ENCODE data around the gene P2RX4.
"Not testable (repeated sequence)": the region's sequence is repeated elsewhere in the genome, so short reads cannot be mapped to it uniquely, and the experiment has no call there.

P2RX4 gene

DNA sequence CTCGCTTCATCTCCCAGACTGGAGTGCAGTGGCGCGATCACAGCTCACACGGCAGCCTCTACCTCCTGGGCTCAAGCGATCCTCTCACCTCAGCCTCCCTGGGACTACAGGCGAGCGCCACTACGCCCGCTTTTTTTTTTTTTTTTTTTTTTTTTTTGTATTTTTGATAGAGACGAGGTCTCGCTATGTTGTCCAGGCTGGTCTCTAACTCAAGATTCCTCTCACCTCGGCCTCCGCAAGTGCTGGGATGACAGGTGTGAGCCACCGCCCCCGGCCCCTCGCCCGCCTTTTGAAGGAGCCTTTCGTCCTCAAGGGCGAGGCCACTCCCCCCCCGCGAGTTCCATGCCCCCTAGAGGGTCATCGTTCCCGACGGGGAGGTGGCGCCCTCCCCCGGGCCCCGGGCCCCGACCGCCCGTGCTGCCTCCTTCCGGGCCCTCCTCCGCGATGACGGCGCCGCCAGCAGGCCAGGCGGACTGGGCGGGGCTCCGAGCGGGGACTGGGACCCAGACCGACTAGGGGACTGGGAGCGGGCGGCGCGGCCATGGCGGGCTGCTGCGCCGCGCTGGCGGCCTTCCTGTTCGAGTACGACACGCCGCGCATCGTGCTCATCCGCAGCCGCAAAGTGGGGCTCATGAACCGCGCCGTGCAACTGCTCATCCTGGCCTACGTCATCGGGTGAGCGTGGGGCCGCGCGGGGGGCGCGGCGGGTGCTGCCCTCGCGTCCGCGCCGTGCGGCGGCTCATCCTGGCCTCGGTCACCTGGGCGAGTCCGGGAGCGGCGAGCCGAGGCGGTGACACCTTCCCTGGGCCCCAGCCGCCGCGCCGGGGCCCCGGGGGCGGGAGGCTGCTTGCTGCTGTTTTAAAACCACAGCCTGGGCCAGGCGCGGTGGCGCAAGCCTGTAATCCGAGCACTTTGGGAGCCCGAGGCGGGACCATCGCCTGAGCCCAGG is at the start of gene P2RX4:
Gene P2RX4 (plus strand): TSS at position 506 of the 949 bp plus-strand sequence. CDS start 36 bp downstream, at position 542.
- DNase-seq = peak in 55 of 56 donors; percentile 21 to 92 (median 76)

- DNase-seq = no peak
These were observed 47.5 kb upstream of the P2RX4 start for GRCh38 chr12:121162384-121162783.

DNA sequence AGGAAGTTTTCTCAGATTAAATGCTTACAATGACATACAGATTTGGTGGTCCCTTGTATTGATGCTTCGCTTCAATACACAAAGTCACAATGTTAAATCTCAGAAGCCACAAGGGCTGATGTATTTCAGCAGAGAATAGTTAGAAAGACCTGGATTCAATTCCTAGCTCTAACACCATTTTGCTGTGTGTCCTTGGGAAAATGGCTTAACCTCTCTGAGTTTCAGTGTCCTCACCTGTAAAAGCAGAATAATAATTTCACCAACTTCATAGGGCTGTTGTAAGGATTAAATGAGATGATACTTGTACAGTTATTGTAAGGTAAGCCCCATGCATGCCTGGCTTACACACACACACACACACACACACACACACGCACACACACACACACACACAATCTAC is 46.9 kb upstream of the P2RX4 start:
- no peak for DNase-seq

DNA sequence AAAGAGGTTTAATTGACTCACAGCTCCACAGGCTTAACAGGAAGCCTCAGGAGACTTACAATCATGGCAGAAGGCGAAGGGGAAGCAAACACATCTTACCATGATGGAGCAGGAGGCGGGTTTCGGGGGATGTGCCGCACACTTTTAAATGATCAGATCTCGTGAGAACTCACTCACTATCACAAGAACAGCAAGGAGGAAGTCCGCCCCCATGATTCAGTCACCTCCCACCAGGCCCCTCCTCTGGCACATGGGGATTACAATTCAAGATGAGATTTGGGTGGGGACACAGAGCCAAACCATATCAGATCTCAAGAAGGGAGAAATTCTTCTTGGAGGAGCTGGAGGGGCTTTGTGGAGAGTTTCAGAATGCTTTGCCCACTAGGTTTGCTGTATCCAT is 45.1 kb upstream of the P2RX4 start:
- DNase-seq = not testable (repeated sequence)

- DNase-seq = no peak
These were observed 44.6 kb upstream of the P2RX4 start for GRCh38 chr12:121165316-121165715.

GRCh38 chr12:121166356-121166755 is 43.6 kb upstream of the P2RX4 start:
- DNase-seq = no peak

GRCh38 chr12:121167232-121167820 is 42.6 kb upstream of the P2RX4 start:
- no peak for DNase-seq

DNA sequence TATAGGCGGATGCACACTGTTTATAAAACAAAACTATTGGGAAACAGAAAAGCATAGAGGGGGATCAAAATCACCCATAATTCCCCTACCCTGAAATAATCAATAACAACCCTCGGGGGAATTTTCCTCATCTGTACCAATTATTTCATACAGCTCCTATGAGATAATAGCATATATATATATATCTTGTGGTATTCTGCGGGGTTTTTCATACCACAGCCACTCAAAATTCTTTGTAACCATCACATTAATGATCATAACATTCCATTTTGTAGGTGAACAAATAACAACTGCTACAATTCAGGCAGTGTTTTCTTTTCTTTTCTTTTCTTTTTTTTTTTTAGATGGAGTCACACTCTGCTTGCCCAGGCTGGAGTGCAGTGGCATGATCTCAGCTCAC is 42.0 kb upstream of the P2RX4 start:
- no peak for DNase-seq

DNA sequence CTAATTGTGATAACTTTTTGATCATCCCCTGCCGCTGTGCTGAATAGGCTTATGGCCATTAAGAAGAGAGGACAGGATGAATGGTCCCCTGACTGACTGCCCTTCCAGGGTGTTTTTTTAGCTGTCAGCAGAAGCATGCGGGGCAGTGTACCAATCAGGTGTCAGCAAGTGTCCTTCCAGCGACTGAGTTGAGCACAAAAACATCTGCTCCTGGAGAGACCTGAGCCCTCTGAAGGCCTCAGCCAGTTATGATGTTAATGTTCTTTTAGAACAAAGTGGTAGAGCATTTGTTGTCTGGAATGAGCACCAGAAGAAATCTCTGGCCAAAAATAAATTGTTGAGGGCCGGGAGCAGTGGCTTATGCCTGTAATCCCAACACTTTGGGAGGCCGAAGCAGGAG is 39.8 kb upstream of the P2RX4 start:
- no peak for DNase-seq

DNA sequence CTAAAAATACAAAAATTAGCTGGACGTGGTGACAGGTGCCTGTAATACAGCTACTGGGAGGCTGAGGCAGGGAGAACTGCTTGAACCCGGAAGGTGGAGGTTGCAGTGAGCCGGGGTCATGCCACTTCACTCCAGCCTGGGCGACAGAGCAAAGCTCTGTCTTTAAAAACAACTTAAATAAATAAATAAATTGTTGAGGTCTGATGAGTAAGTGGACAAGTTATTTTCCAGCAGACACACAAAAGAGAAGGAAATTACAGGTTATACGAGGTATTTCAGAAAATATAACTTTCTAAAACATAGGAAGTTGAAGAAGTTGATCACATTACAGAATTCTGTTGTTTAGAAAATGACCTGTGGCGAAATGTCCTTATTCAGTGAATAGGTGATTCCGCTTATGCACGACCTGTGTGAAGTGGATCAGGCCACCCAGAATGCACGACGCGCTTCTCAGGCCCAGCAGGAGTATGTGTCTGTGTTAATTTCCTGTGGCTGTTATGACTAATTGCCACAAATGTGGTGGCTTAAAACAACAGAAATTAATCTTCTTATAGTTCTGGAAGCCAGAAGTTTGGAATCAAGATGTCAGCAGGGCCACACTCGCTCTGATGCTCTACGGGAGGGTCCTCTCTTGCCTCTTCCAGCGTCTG is 39.2 kb upstream of the P2RX4 start:
- no peak for DNase-seq

- no peak for DNase-seq
These were observed 37.8 kb upstream of the P2RX4 start for GRCh38 chr12:121172145-121172544.

GRCh38 chr12:121175383-121176119 is 34.4 kb upstream of the P2RX4 start:
- DNase-seq = peak in 6 of 56 donors; percentile 3 to 21 (median 8)

DNA sequence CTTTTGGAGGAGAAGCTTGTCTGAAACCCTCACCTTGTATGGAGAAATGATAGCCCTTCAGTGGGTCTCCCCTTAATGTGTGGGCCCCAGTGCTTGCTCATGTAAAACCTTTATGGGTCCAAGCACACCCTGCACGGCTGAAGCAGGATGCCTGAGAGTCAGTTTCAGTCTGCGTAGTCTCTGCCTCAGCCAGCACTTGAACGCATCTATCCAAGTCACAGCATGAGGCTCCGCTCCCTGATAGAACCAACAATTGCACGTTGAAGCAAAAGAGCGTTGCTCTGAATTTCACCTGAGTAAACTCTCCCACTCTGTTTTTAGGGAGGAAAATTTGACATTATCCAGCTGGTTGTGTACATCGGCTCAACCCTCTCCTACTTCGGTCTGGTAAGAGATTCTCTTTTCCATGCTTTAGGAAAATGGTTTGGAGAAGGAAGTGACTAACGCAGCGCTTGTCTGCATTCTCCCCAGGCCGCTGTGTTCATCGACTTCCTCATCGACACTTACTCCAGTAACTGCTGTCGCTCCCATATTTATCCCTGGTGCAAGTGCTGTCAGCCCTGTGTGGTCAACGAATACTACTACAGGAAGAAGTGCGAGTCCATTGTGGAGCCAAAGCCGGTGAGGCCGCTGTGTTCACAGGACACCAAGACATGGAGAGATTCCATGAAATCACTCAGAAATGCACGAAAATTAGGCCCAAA is 33.0 kb upstream of the P2RX4 start:
- no peak for DNase-seq

DNA sequence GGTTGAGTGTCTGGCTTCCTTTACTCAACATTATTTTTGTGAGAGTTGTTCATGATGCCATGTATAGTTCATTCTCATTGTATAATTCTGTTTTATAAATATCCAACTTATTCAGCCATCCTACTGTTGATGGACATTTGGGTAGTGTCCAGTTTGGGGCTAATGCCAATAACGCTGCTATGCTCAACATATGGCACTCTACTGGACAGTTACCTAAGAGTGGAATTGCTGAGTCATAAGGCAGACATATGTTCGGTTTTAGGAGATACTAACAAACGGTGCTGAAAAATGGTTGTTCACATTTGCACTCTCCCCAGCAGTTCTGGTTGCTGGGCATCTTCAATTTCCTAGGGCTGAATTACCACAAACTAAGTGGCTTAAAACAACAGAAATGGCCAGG is 28.7 kb upstream of the P2RX4 start:
- DNase-seq = no peak

DNA sequence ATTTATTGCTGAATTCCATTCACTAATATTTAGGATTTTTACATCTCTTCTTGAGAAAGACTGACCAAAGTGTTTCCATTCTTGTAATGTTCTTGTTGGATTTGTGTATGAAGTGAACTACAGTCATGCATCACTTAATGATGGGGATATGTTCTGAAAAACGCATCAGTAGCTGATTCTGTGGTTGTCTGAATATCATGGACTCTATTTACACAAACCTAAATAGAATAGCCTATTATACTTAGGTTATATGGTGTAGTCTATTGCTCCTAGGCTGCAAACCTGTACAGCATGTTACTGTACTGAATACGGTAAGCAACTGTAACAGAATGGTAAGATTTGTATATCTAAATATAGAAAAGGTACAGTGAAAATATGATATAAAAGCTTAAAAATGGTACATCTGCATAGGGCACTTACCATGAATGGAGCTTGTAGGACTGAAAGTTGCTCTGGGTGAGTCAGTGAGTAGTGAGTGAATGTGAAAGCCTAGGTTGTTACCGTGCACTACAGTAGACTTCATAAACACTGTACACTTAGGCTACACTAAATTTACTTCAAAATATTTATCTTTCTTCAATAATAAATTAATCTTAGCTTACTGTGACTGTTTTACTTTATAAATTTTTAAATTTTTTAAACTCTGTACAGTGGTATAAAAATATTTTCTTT is 27.6 kb upstream of the P2RX4 start:
- no peak for DNase-seq

DNA sequence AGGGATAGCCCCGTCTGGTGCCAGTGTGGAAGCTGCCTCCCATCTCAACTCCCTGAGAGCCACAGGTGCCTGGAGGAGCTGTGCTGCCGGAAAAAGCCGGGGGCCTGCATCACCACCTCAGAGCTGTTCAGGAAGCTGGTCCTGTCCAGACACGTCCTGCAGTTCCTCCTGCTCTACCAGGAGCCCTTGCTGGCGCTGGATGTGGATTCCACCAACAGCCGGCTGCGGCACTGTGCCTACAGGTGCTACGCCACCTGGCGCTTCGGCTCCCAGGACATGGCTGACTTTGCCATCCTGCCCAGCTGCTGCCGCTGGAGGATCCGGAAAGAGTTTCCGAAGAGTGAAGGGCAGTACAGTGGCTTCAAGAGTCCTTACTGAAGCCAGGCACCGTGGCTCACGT is 25.5 kb upstream of the P2RX4 start:
- DNase-seq = no peak

GRCh38 chr12:121184984-121185889 is 24.7 kb upstream of the P2RX4 start:
- DNase-seq = no peak

GRCh38 chr12:121186826-121187225 is 23.1 kb upstream of the P2RX4 start:
- no peak for DNase-seq

DNA sequence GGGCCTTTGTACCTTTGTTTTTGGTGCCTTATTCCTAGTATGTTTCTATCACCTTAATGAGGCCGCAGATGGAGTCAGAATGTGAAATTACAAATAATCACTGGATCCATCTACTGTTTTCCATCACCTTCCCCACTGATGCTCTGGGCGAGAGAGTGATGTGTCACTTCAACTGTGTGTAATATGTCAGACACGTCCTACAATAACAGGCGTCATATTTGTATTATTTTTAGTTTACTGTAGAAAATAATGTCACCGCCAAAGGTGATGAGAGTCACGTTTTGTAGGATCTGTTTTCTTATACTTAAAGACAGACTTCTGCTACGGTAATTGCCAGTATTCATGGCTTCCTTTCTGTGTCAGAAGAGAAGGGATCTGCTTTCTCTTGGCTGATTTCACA is 22.4 kb upstream of the P2RX4 start:
- DNase-seq = no peak
